HG02938 (cell line): ENCODE data around the gene OR6C76.
"Not testable (repeated sequence)": the region's sequence is repeated elsewhere in the genome, so short reads cannot be mapped to it uniquely, and the experiment has no call there.

Source experiments
- ATAC-seq: cut with Tn5 transposase; IDR thresholded peaks from one replicate; pipeline ENCODE4 v1.9.1; 2021; ENCODE audit warnings: mild to moderate bottlenecking, moderate library complexity; ENCODE audit not compliant: unreplicated experiment

The OR6C76 gene

DNA sequence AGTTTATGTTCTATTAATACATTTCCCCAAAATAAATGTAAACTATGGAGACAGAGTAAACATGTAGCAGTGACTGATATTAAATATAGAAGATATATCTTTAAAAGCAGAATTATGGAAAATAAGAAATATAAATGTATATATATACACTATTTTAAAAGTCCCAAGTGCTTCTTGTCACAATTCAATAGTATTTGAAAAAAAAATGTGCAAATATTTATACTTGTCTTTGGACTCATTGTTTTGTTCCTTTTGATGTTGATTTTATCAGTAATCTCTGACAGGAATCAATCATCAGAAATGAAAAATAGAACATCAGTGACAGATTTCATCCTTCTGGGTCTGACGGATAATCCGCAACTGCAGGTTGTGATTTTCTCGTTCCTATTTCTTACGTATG is at the start of gene OR6C76:
TSS of gene OR6C76 (plus strand) at position 301 of the 400 bp plus-strand sequence. CDS start at position 301, 0 bp downstream.
- no peak for ATAC-seq

DNA sequence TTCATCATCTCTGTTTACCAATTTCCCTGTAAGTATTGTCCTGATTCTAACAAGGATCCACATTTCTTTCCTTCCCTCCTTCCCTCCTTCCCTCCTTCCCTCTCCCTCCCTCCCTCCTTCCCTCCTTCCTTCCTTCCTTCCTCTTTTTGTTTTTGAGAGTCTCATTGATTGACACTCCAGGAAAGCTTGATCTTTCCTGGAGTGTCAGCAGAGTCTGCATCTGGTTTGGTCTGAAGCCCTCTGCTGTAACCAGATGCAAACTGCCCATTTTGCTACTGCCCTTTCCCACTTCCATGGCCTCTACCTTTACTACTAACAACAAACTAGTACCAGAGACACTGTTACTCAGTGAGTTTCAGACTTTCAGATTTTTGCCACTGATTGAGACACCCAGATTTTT is 40.2 kb upstream of the OR6C76 start:
- ATAC-seq, result no peak

DNA sequence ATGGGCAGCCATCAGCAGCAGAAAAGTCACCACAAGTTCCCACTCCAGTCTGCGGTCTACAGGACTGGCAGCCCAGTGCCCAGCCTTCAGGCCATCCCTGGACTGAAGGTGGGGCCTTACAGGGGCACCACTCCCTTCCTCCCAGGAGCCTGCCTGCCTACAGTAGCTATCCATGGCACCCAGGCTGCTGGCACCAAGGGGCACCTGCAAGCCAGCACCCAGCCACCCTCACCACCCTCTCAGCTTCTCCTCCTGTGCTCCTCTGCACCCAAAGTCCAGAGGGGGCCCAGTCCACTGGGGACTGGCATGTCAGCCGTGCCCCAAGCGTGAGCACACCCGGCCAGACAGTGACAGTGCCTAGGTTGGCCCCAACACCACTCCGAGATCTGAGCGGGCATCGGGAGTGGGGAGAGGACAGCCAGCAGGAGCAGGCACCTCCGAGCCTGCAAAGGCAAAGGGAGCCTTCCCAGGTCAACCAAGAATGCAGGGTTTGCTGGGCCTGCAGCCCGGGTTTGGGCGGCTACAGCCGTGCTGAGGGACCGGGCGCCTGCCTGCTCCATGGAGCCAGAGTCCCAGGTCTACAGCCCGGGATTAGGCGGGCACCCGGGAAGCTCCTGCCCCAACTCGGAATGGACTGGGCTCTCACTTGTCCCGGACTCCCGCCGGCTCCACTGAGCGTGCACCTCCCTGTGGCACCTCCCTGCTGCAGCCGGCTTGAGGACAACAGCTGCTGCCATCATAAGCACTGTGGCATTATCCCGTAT is 33.8 kb upstream of the OR6C76 start:
- no peak for ATAC-seq

DNA sequence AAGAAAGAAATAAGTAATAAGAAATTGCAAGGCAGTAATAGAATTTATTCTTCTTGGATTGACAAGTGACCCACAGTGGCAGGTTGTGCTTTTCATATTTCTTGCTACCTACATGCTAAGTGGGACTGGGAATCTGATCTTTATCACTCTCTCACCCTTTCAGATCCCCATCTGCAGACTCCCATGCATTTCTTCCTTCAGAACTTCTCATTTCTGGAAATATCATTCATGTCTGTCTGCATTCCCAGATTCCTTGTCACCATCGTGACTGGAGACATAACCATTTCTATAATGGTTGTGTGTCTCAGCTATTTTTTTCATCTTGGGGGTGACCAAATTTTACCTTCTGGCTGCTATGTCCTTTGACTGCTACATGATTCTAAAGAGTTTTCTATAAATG is 29.7 kb upstream of the OR6C76 start:
- no peak for ATAC-seq

DNA sequence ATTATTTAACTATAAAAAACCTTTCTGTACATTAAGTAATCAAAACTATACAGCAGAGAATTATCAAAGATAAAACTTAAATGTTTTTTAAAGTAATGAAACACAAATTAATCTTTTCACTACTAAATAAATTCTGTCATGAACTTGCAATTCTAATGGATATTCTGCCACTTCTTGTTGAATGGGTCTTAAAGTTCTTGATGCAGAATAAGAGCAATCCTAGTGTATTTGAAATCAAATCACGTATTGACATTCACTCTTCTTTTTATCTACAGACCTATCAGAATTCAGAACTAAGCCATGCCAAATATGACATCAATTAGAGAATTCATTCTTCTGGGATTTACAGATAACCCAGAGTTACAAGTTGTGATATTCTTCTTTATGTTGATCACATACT is 25.8 kb upstream of the OR6C76 start, which contains the start of gene OR6C65:
TSS of gene OR6C65 (plus strand) at position 301 of the 400 bp plus-strand sequence. CDS start at position 301, 0 bp downstream.
- no peak for ATAC-seq

DNA sequence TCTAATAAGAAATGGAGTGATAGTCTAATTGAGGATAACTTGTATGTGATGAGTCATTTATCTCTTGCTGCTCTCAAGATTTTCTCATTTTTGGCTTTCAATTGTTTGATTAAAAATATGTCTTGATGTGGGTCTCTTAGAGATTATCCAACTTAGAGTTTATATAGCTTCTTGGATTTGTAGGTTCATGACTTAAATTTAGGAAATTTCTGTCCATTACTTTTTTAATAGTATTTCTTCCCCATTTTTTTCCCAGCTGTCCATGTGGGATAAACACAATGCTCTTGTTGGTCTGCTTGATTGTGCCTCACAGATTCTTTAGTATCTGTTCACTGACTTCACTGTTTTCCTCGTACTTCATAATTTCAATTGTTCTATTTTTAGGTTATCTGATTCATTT is 18.2 kb upstream of the OR6C76 start:
- ATAC-seq, result no peak

DNA sequence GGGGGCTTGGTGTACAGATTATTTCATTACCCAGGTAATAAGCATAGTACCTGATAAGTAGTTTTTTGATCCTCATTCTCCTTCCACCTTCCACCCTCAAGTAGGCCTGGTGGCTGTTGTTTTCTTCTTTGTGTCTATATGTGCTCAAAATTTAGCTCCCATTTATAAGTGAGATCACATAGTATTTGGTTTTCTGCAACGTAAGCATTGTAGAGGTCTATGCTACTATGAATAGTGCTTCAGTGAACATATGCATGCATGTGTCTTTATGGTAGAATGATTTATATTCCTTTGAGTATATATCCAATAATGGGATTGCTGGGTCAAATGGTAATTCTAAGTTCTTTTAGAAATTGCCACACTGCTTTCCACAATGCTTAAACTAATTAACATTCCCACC is 16.9 kb upstream of the OR6C76 start:
- not testable (repeated sequence) for ATAC-seq

DNA sequence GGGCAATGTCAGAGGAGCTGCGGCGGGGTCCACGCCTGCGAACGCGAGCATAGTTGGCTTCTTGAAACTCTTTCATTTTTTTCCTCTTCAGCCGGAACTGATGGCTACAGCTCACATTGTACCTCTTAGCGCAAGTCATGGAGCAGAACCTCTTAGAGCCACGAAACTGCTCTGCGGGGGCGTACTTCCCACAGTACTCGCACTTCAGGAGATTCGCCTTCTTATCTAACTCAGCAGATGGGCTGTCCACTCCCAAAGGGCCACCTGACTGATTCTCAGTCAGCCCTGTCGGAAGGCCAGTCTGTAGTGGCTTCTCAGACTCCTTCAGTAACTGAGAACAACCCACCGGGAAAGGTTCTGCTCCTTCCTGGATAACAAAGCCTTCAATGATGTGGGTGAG is 13.9 kb upstream of the OR6C76 start:
- ATAC-seq, result not testable (repeated sequence)

DNA sequence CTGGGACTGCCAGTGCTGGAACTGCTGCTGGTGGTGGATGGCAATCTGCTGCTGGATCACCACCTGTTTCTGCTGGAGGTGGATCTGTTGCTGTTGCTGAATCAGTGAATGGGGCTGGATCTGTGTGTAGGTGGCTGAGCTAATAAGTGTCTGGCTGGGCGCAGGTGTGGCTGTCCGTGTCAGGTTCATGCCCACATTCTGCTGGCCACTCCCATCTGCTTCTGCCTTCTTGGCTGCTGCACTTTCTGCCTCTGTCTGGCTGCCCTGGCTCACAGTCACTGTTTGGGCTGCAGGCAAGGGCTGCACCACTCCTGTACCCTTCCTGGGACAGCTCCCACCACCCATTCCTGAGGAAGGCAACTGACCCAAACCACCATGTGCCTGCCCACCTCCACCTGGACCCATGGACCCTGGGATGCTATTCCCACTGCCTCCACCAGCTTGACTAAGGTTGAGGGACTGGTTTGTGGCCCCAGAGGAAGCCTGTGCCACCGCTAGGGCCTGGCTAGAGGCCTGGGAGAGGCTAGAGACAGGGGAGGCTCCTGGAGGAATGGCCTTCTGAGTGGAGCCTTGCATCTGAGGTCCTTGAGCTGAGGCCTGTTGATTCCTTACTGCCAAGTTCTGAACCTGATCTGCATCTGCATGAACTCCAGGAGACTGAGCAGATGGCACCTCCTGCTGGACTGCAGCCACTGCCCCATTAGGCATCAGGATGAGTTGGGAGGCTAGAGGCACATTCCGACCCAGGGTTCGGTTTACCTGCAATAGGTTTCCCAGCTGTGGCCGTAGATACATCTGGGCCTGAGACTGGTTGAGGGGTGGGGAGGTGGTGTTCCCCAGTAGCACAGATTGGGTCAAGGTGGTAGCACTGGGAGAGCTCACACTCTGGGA is 12.3 kb upstream of the OR6C76 start:
- ATAC-seq, result not testable (repeated sequence)

DNA sequence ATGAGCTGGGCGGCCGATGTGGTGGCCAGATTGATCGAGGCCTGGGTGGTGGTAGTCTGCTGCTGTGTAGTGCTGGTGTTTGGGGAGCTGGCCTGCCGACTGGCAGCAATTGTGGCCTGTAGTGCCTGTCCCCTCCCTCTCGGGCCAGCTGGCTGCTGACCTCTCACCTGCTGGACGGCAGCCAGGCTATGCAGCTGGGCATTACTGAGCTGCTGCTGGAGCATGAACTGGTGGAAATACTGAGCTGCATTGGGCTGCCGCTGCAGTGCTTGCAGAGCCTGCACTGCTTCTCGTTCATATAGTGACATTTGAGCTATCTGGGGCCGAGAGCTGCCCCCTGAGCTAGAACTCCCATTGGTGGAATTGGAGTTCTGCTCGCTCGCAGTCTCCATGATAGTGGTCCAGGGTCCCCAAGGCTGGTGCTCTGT is 11.6 kb upstream of the OR6C76 start:
- ATAC-seq, result not testable (repeated sequence)

DNA sequence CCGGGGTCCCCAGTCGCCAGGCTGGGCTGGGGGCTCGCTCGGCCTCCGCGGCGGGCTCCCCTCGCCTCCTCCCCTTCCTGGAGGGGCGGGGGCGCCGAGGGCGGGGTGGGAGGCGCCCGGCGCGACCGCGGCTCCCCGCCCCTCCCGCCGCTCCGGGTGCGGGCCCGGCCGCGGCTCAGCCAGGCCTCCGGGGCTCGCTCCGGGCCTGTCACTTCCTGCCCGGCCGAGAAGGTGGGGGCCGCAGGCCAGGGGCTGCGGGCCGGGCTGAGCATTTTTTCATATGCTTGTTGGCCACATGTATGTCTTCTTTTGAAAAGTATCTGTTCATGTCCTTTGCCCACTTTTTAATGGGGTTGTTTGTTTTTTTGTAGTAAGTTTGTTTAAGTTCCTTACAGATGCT is 11.2 kb upstream of the OR6C76 start:
- ATAC-seq, result not testable (repeated sequence)

DNA sequence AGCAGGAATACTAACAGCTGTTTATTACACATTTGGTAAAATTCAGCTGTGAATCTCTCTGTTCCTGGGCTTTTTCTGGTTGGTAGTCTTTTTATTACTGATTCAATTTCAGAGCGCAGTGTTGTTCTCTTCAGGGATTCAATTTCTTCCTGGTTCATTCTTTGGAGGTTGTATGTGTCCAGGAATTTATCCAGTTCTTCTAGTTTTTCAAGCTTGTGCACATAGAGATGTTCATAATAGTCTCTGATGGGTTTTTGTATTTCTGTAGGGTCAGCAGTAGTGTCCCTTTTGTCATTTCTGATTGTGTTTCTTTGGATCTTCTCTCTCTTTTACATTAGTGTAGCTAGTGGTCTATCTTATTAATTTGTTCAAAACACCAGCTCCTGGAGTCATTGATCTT is 9.1 kb upstream of the OR6C76 start:
- ATAC-seq, result no peak

DNA sequence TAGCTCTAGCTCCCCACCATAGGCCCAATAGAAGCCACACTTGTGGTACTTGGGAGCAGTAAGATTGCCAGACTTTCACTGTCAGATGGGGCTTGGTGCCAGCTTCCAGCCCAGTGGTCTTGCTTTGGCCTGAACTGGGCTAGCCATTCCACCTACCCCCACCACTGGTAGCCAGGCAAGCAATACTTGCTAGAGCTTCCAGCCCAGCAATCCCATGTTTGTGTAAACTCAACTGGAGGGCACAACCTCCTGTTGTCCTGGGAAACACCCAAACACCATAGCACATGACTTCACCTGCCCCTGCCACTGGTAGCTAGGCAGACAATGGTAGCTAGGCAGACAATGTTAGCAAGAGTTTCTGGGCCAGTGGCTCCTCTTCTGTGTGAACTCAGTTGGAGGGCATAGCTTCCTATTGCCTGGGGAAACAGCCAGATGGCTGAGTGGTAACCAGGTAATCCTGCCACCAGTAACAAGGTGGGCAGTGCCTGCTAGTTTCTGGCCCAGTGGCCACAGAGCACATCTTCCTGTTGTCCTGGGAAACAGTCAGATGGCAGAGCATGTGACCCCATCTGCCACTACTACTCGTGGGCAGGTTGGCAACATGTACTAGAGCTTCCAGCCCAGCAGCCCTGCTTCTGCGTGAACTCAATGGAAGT is 5.6 kb upstream of the OR6C76 start:
- ATAC-seq, result no peak

DNA sequence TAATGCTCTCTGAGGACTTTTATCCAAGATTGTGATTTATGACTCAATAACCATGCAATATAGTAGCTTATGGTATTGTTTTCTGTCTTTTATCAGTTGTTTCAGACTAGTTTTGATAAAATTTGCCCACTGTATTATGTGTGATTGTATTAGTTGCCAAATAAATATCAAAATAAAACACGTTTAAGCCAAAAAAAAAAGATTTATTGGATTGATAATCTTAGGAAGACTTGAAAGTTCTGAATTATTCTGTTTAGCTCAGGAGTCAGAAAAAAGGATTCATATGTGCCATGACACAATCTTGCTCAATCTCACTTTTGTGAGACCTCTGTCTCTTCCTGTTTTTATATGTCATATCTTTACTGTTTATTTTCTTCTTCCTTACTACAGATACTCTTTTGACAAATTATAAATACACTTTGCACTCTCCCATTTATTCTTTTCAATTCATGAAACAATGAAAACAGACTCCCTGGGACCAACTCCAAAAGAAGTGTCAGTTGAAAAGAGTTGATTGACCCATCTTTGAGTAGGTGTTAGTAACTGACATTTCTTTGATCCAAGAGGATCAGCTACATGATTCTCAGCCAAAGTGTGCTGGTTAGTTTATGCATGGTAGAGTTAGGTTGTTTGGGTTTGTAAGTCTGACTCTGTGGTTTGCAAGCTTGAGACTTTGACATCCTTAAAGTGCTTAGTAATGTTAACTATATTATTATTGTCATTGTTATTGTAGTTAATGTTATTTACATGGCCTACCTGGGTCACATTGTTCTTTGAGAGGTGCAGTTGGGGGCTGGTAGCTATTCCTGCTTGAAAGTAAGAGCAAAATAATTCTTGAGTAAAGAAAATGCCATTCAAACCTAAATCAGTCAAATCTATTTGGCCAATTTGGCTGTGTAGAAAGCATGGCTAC is 2.5 kb downstream of the OR6C76 start:
- ATAC-seq, result no peak

DNA sequence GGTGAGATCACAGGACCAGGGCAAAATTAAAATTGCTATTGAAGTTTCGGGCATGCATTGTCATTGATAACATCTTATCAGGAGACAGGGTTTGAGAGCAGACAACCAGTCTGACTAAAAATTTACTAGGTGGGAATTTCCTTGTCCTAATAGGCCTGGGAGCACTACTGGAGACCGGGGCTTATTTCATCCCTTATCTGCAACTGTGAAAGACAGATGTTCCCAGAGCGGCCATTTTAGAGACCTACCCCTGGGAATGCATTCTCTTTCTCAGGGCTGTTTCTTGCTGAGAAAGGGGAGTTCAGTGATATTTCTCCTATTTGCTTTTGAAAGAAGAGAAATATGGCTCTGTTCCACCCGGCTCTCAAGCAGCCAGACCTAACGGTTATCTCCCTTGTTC is 15.2 kb downstream of the OR6C76 start:
- ATAC-seq, result not testable (repeated sequence)

DNA sequence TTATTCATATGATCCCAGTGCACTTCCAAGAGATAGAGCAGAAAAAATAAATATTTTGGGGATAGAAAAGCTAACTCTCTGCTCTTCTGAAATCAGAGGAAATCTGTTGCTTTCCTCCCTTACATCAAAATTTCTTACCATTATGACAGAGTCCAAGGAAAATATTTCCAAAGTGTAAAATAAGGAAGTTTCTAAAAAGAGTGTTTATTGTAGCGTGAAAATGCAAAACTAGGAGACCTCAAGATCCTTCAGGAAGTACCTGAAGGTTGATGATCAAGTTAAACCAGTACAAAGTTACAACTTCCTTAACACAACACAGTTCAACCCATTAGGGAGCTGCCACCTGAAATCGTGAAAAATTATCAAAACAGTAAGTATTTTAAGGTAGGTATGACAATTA is 17.7 kb downstream of the OR6C76 start, which contains the start of gene OR6C2:
TSS of gene OR6C2 (plus strand) at position 301 of the 400 bp plus-strand sequence. CDS start 8,138 bp downstream, outside the sequence.
- no peak for ATAC-seq

DNA sequence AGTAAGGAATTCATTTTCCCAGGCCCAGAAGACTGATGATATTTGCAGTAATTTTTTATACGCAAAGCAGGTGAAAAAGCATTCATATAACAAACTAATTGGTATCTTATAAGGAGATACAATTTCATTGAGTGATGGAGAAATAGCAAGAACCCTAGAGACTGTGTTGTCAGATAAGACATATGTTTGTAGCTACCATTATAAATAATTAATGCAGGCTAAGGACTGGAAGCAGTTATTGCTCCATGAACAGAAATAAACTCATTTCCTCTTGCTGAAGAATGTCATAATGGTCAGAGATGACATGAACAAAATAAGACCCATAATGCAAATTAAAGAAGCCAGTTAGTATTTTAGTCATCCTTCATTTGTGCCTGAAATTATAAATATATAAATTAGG is 19.3 kb downstream of the OR6C76 start:
- ATAC-seq, result no peak

DNA sequence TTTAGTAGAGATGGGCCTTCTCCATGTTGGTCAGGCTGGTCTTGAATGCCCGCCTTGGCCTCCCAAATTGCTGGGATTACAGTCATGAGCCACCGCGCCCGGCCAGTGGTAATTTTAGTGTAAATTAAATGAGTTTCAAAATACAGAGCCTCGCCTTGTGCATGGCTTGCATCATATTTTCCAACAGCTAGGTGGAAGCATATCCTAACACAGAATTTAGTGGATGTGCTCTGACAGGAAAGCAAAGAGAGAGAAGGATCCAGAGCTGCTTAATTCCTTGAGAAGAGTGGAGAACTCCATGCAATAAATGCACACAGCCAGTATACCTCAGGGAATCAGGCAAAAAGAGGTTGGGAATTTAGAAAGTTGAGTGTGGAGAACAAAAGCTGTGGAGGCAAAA is 20.3 kb downstream of the OR6C76 start:
- ATAC-seq, result no peak

DNA sequence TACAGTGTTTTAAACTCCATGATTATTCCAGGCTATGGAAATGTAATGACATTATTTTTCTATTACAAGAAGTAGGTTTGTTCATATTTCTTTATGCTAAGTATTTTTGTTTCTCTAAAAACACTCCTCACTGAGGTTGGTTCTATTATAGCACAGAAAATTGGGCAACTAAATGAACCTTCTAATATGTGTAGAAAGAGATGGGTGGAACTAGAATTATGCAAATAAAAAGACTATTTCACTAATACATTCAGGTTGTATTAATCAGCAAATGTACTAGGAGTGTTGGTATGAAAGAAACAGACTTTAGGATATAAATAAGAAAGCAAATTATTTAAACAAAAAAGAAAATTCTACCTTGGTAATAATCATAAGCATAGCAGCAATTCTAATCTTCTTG is 22.8 kb downstream of the OR6C76 start:
- ATAC-seq, result no peak

DNA sequence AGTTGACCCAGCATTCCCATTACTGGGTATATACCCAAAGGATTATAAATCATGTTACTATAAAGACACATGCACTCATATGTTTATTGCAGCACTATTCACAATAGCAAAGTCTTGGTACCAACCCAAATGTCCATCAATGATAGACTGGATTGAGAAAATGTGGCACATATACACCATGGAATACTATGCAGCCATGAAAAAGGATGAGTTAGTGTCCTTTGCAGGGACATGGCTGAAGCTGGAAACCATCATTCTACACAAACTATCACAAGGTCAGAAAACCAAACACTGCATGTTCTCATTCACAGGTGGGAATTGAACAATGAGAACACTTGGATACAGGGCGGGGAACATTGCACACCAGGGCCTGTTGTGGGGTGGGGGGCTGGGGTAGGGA is 38.9 kb downstream of the OR6C76 start:
- not testable (repeated sequence) for ATAC-seq
